NCI-H748 (cell line): Measurements from ENCODE around the gene TSPAN4.
A peak's percentile ranks its signal among the peaks of the same experiment; 100 is the strongest.

ENCODE experiments used
- DNase-seq: peaks from one replicate; lab custom pipeline; 2025; ENCODE audit not compliant: unreplicated experiment; lab: John Stamatoyannopoulos, UW

TSPAN4 gene

GRCh38 chr11:842370-843002 lies at the start of gene TSPAN4, which contains the start of gene POLR2L:
Gene TSPAN4, plus strand, starts transcription at chr11:842852. Its CDS starts 7,453 bp downstream, at chr11:850305.
Gene POLR2L, minus strand, starts transcription at chr11:842529. Its CDS starts 21 bp downstream, at chr11:842508.
- DNase-seq, result peak; percentile 91

- DNase-seq, result peak; percentile 79
Observed at GRCh38 chr11:792873-793272, 49.8 kb upstream of the TSPAN4 start.

GRCh38 chr11:793556-793955 lies 49.1 kb upstream of the TSPAN4 start:
- DNase-seq, result no peak

GRCh38 chr11:794013-794765 lies 48.5 kb upstream of the TSPAN4 start:
- DNase-seq, result no peak

GRCh38 chr11:794766-795633 lies 47.7 kb upstream of the TSPAN4 start:
- DNase-seq, result no peak

GRCh38 chr11:795634-796564 lies 46.8 kb upstream of the TSPAN4 start:
- no peak for DNase-seq

GRCh38 chr11:796565-797295 lies 45.9 kb upstream of the TSPAN4 start:
- no peak for DNase-seq

GRCh38 chr11:797296-798092 lies 45.2 kb upstream of the TSPAN4 start:
- DNase-seq, result peak; percentile 89

GRCh38 chr11:798093-798713 lies 44.4 kb upstream of the TSPAN4 start, which contains the start of gene SLC25A22:
Gene SLC25A22, minus strand, starts transcription at chr11:798281. Its CDS starts 3,275 bp downstream, at chr11:795006.
- peak; percentile 85 for DNase-seq

- no peak for DNase-seq
Observed at GRCh38 chr11:799641-800316, 42.9 kb upstream of the TSPAN4 start.

GRCh38 chr11:800473-800872 lies 42.2 kb upstream of the TSPAN4 start:
- no peak for DNase-seq

- no peak for DNase-seq
Observed at GRCh38 chr11:801097-801780, 41.4 kb upstream of the TSPAN4 start.

- DNase-seq, result no peak
Observed at GRCh38 chr11:802018-802617, 40.5 kb upstream of the TSPAN4 start.

GRCh38 chr11:802693-803466 lies 39.8 kb upstream of the TSPAN4 start:
- DNase-seq, result no peak

GRCh38 chr11:803467-803742 lies 39.2 kb upstream of the TSPAN4 start:
- no peak for DNase-seq
